Activated CD4-positive, alpha-beta T cell treated with anti-CD3 and anti-CD28 coated beads, Interleukin-2, amount 50 U/mL, for 16 hours (primary cell): Measurements from ENCODE around the gene CDX4.
"Not testable (repeated sequence)": the region's sequence is repeated elsewhere in the genome, so short reads cannot be mapped to it uniquely, and the experiment has no call there.

Experiments used
- DNase-seq: peaks from one replicate; pipeline ENCODE4 v3.0.0-alpha.2; 2020

The CDX4 gene

GRCh38 chrX:73446831-73447230, at the start of gene CDX4:
TSS of gene CDX4 (plus strand) at chrX:73447053. CDS start at chrX:73447254, 201 bp downstream.
- no peak for DNase-seq

GRCh38 chrX:73398185-73398914, 48.5 kb upstream of the CDX4 start:
- DNase-seq, result no peak

GRCh38 chrX:73400136-73400748, 46.6 kb upstream of the CDX4 start:
- no peak for DNase-seq

GRCh38 chrX:73401591-73402266, 45.1 kb upstream of the CDX4 start:
- DNase-seq, result no peak

GRCh38 chrX:73412930-73413329, 33.9 kb upstream of the CDX4 start:
- DNase-seq, result no peak

GRCh38 chrX:73447311-73447794, 500 bp downstream of the CDX4 start:
- no peak for DNase-seq

- no peak for DNase-seq
These were observed 1.5 kb downstream of the CDX4 start for GRCh38 chrX:73448379-73448778.

GRCh38 chrX:73455171-73455570, 8.3 kb downstream of the CDX4 start:
- DNase-seq, result no peak

GRCh38 chrX:73457306-73457705, 10.5 kb downstream of the CDX4 start:
- DNase-seq, result no peak

GRCh38 chrX:73468376-73468775, 21.5 kb downstream of the CDX4 start:
- DNase-seq, result no peak

GRCh38 chrX:73478961-73479360, 32.1 kb downstream of the CDX4 start:
- DNase-seq, result no peak

- DNase-seq, result no peak
These were observed 34.7 kb downstream of the CDX4 start for GRCh38 chrX:73481521-73481920.

- DNase-seq, result no peak
These were observed 43.8 kb downstream of the CDX4 start for GRCh38 chrX:73490661-73491060.

- not testable (repeated sequence) for DNase-seq
These were observed 45.3 kb downstream of the CDX4 start for GRCh38 chrX:73492178-73492577.
